DOHH2 (cell line): Measurements from ENCODE around the gene LIPC.

ENCODE experiments used
- H3F3A ChIP-seq: fragments of 200-600 bp; sonication (generic), shearing (Covaris generic); 2 replicates; pipeline ENCODE4 v1.6.0; 2016; ENCODE audit warnings: antibody characterized with exemption, mild to moderate bottlenecking; ENCODE audit not compliant: control insufficient read depth, insufficient read depth
- H3K27ac ChIP-seq: fragments of 200-600 bp; sonication (generic); 2 replicates; pipeline ENCODE4 v1.5.1; 2014; ENCODE audit warnings: low read depth, mild to moderate bottlenecking, low read length, moderate library complexity
- H3K27me3 ChIP-seq: fragments of 200-600 bp; sonication (generic); 2 replicates; pipeline ENCODE4 v1.6.1; 2014; ENCODE audit warnings: mild to moderate bottlenecking, low read length, mixed read lengths; ENCODE audit not compliant: control insufficient read depth
- H3K36me3 ChIP-seq: fragments of 200-600 bp; sonication (generic); 2 replicates; pipeline ENCODE4 v1.6.1; 2014; ENCODE audit warnings: mild to moderate bottlenecking, low read length, moderate library complexity, mixed read lengths; ENCODE audit not compliant: control insufficient read depth
- H3K4me1 ChIP-seq: fragments of 200-600 bp; sonication (generic); 2 replicates; pipeline ENCODE4 v1.6.1; 2014; ENCODE audit warnings: mild to moderate bottlenecking, low read length, mixed read lengths; ENCODE audit not compliant: control insufficient read depth
- H3K4me2 ChIP-seq: fragments of 200-600 bp; sonication (generic); 2 replicates; pipeline ENCODE4 v1.6.0; 2014; ENCODE audit warnings: mild to moderate bottlenecking, low read length, moderate library complexity
- H3K4me3 ChIP-seq: fragments of 200-600 bp; sonication (generic); 2 replicates; pipeline ENCODE4 v1.5.1; 2014; ENCODE audit warnings: mild to moderate bottlenecking, low read length, mixed read lengths
- H3K79me2 ChIP-seq: fragments of 200-600 bp; sonication (generic); 2 replicates; pipeline ENCODE4 v1.6.1; 2014; ENCODE audit warnings: mild to moderate bottlenecking, low read length, mixed read lengths; ENCODE audit not compliant: control insufficient read depth
- H3K9me2 ChIP-seq: fragments of 200-600 bp; sonication (generic); replicated peaks from 2 replicates; pipeline ENCODE4 v1.6.1; 2014; ENCODE audit warnings: mild to moderate bottlenecking, low read length, mixed read lengths; ENCODE audit not compliant: control insufficient read depth
- H3K9me3 ChIP-seq: fragments of 200-600 bp; sonication (generic); 2 replicates; pipeline ENCODE4 v1.6.1; 2014; ENCODE audit warnings: antibody characterized with exemption, low read length, mixed read lengths; ENCODE audit not compliant: control insufficient read depth, insufficient read depth
- H4K20me1 ChIP-seq: fragments of 200-600 bp; sonication (generic); 2 replicates; pipeline ENCODE4 v1.6.0; 2014; ENCODE audit warnings: low read depth, mild to moderate bottlenecking, antibody characterized with exemption, low read length, moderate library complexity; ENCODE audit not compliant: control insufficient read depth, insufficient read depth
- CTCF ChIP-seq: fragments of 200-600 bp; sonication (generic); IDR thresholded peaks from one replicate; pipeline ENCODE4 v1.5.1; 2014; ENCODE audit warnings: antibody characterized with exemption, mild to moderate bottlenecking, low read depth, low read length; ENCODE audit not compliant: poor library complexity, severe bottlenecking
- EZH2phosphoT487 ChIP-seq: fragments of 200-600 bp; sonication (generic); IDR thresholded peaks from 2 replicates; pipeline ENCODE4 v1.6.1; 2017; ENCODE audit warnings: borderline replicate concordance, mild to moderate bottlenecking, antibody characterized with exemption, low read length, moderate library complexity, mixed read lengths

LIPC gene

GRCh38 chr15:58584789-58585461, 153.1 kb downstream of the LIPC start:
- Histone ChIP-seq H3K4me2 (no peak overlapping the region), H3K4me1 (peaks cover 12% of the 10 kb centered on the region)

GRCh38 chr15:58585693-58586443, 154.1 kb downstream of the LIPC start:
- H3K27me3 ChIP-seq = no peaks in the 10 kb centered on the region
- no peaks in the 10 kb centered on the region for H4K20me1 ChIP-seq
- H3K27ac ChIP-seq = no peak overlapping the region
- H3K9me2 ChIP-seq = no peaks in the 10 kb centered on the region
- H3K79me2 ChIP-seq = no peaks in the 10 kb centered on the region
- peaks cover 12% of the 10 kb centered on the region for H3K4me1 ChIP-seq
- H3F3A ChIP-seq = no peaks in the 10 kb centered on the region
- H3K9me3 ChIP-seq = peaks cover 9% of the 10 kb centered on the region
- no peaks in the 10 kb centered on the region for H3K36me3 ChIP-seq
- peak overlapping the region; percentile 7; the same call in 1 of the 2 replicates for H3K4me3 ChIP-seq
- H3K4me2 ChIP-seq = peak overlapping the region; percentile 45
- TF ChIP-seq EZH2phosphoT487 (no peak), CTCF (no peak)

More at GRCh38 chr15:58584789-58585461, 153.1 kb downstream of the LIPC start:
- Histone ChIP-seq H3K9me3 (peaks cover 9% of the 10 kb centered on the region), H3K4me3 (no peak overlapping the region), H3K9me2 (no peaks in the 10 kb centered on the region), H3K27me3 (no peaks in the 10 kb centered on the region), H4K20me1 (no peaks in the 10 kb centered on the region), H3F3A (no peaks in the 10 kb centered on the region), H3K36me3 (no peaks in the 10 kb centered on the region), H3K27ac (no peak overlapping the region), H3K79me2 (no peaks in the 10 kb centered on the region)
- TF ChIP-seq CTCF = no peak
- TF ChIP-seq EZH2phosphoT487 = no peak

- no peaks in the 10 kb centered on the region for H4K20me1 ChIP-seq
- H3K4me2 ChIP-seq = no peak overlapping the region
These were observed 155.7 kb downstream of the LIPC start for GRCh38 chr15:58587486-58587885.

More at GRCh38 chr15:58587486-58587885, 155.7 kb downstream of the LIPC start:
- TF ChIP-seq EZH2phosphoT487 (no peak), CTCF (no peak)
- no peaks in the 10 kb centered on the region for H3K9me2 ChIP-seq
- H3K27ac ChIP-seq = no peak overlapping the region
- no peaks in the 10 kb centered on the region for H3K27me3 ChIP-seq
- H3K79me2 ChIP-seq = no peaks in the 10 kb centered on the region
- no peak overlapping the region for H3K4me3 ChIP-seq
- peaks cover 9% of the 10 kb centered on the region for H3K9me3 ChIP-seq
- H3K4me1 ChIP-seq = peaks cover 12% of the 10 kb centered on the region
- H3K36me3 ChIP-seq = no peaks in the 10 kb centered on the region
- H3F3A ChIP-seq = no peaks in the 10 kb centered on the region
